ENCODE results near the gene WWOX. TPM values are rescaled to one million over a fixed set of nuclear protein-coding genes. Genes with fewer than 3 reads are reported as not detected.
"Not testable (repeated sequence)": the region's sequence is repeated elsewhere in the genome, so short reads cannot be mapped to it uniquely, and the experiment has no call there.

The WWOX gene
- total RNA-seq, 4 donors from 2014 or later = 135 to 209 (median 159) TPM

- no peak overlapping the region for H3K4me3 ChIP-seq (replicated peaks in 1 of 3)
- no peaks in the 10 kb centered on the region for H3K27me3 ChIP-seq
- TF ChIP-seq POLR2A (IDR thresholded peaks at IDR 0.05) (no peak), CTCF (IDR thresholded peaks at IDR 0.05) (no peak)
- H3K27ac ChIP-seq = no peak overlapping the region
- intact Hi-C loops (cut with DNase I) = no loop called here
- WGBS, 2 donors = 93 to 96% methylated on average over 10 of the region's 10 CpGs
- no peaks in the 10 kb centered on the region for H3K9me3 ChIP-seq
- peaks cover 0 to 3% of the 10 kb centered on the region in 2 donors for H3K4me1 ChIP-seq
- no peak for DNase-seq
- H3K36me3 ChIP-seq = no peaks in the 10 kb centered on the region
Measured at GRCh38 chr16:78596348-78596995, 497.0 kb downstream of the WWOX start.

GRCh38 chr16:78596996-78597422 lies 497.6 kb downstream of the WWOX start:
- intact Hi-C loops (cut with DNase I) = no loop called here
- no peaks in the 10 kb centered on the region for H3K36me3 ChIP-seq
- H3K4me1 ChIP-seq = peaks cover 0 to 3% of the 10 kb centered on the region in 2 donors
- no peaks in the 10 kb centered on the region for H3K9me3 ChIP-seq
- 85 to 87% methylated on average over 9 of the region's 9 CpGs for WGBS, 2 donors
- no peak overlapping the region for H3K27ac ChIP-seq
- DNase-seq = no peak
- no peak overlapping the region for H3K4me3 ChIP-seq (replicated peaks in 1 of 3)
- H3K27me3 ChIP-seq = no peaks in the 10 kb centered on the region
- no peak for TF ChIP-seq CTCF (IDR thresholded peaks at IDR 0.05)
- no peak for TF ChIP-seq POLR2A (IDR thresholded peaks at IDR 0.05)

GRCh38 chr16:78597809-78598570 lies 498.5 kb downstream of the WWOX start:
- DNase-seq = no peak
- intact Hi-C loops (cut with DNase I) = no loop called here
- no peaks in the 10 kb centered on the region for H3K4me1 ChIP-seq

GRCh38 chr16:78599271-78599670 lies 499.8 kb downstream of the WWOX start:
- no peak for DNase-seq
- Histone ChIP-seq H3K4me1 (no peaks in the 10 kb centered on the region), H3K27ac (no peak overlapping the region), H3K4me3 (replicated peaks in 1 of 3) (no peak overlapping the region), H3K9me3 (no peaks in the 10 kb centered on the region), H3K36me3 (no peaks in the 10 kb centered on the region), H3K27me3 (no peaks in the 10 kb centered on the region)
- intact Hi-C loops (cut with DNase I) = no loop called here
- WGBS, 2 donors = 95% methylated on average over 2 to 4 of the region's 4 CpGs
- TF ChIP-seq CTCF (IDR thresholded peaks at IDR 0.05) = no peak
- TF ChIP-seq POLR2A (IDR thresholded peaks at IDR 0.05) = no peak

More at GRCh38 chr16:78597809-78598570, 498.5 kb downstream of the WWOX start:
- H3K9me3 ChIP-seq = no peaks in the 10 kb centered on the region
- no peaks in the 10 kb centered on the region for H3K27me3 ChIP-seq
- 90 to 93% methylated on average over 9 of the region's 9 CpGs for WGBS, 2 donors
- no peak overlapping the region for H3K27ac ChIP-seq
- H3K4me3 ChIP-seq (replicated peaks in 1 of 3) = no peak overlapping the region
- no peak for TF ChIP-seq POLR2A (IDR thresholded peaks at IDR 0.05)
- no peak for TF ChIP-seq CTCF (IDR thresholded peaks at IDR 0.05)
- no peaks in the 10 kb centered on the region for H3K36me3 ChIP-seq

GRCh38 chr16:78604423-78605062 lies 505.1 kb downstream of the WWOX start:
- H3K27me3 ChIP-seq; intact Hi-C loops (cut with DNase I): not testable (repeated sequence)
- 97% methylated on average over 2 of the region's 2 CpGs for WGBS, 2 donors

More at GRCh38 chr16:78604423-78605062, 505.1 kb downstream of the WWOX start:
- not testable (repeated sequence) for DNase-seq; H3K36me3 ChIP-seq; H3K4me3 ChIP-seq (replicated peaks in 1 of 3); H3K27ac ChIP-seq; H3K9me3 ChIP-seq
- peaks cover 21 to 31% of the 10 kb centered on the region in 2 donors for H3K4me1 ChIP-seq

Measured in thyroid gland (tissue), 4 donors.